HepG2 (cell line): ENCODE measurements around the gene MTMR6. TPM values are rescaled to one million over a fixed set of nuclear protein-coding genes. Genes with fewer than 3 reads are reported as not detected.

Experiments
- GABPA ChIP-seq, 2 experiments: IDR thresholded peaks; 2 replicates each; pipeline ENCODE4 v1.6.1; 2011 to 2016; ENCODE audit warnings: low read depth in 2 of 2, low read length in 1 of 2, missing biosample characterization in 1 of 2, missing genetic modification characterization in 1 of 2
- KAT7 ChIP-seq: IDR thresholded peaks from 2 replicates; pipeline ENCODE4 v1.6.1; 2018; ENCODE audit warnings: borderline replicate concordance, missing compliant biosample characterization
- KLF11 ChIP-seq: IDR thresholded peaks from 2 replicates; pipeline ENCODE4 v1.6.1; 2016; ENCODE audit warnings: missing compliant biosample characterization
- MTF1 ChIP-seq: sonication (generic); formaldehyde crosslinking; IDR thresholded peaks from 2 replicates; pipeline ENCODE4 v1.5.0; 2020; ENCODE audit warnings: missing genetic modification reagents
- MXD4 ChIP-seq: IDR thresholded peaks from 2 replicates; pipeline ENCODE4 v1.6.1; 2016; ENCODE audit warnings: mild to moderate bottlenecking, missing biosample characterization, missing genetic modification reagents
- MXI1 ChIP-seq: IDR thresholded peaks from 3 replicates; pipeline ENCODE4 v1.6.1; 2012; ENCODE audit warnings: low read depth, low read length, inconsistent platforms, borderline replicate concordance
- NR1H2 ChIP-seq: sonication (generic); formaldehyde crosslinking; IDR thresholded peaks from 2 replicates; pipeline ENCODE4 v1.8.1; 2022; ENCODE audit warnings: low read depth, missing genetic modification reagents, borderline replicate concordance
- NR2F2 ChIP-seq: IDR thresholded peaks from 2 replicates; pipeline ENCODE4 v1.6.1; 2012; ENCODE audit warnings: low read depth, inconsistent platforms, borderline replicate concordance
- PLSCR1 ChIP-seq: sonication (generic); formaldehyde crosslinking; IDR thresholded peaks from 2 replicates; pipeline ENCODE4 v1.5.0; 2020; ENCODE audit warnings: missing genetic modification reagents, mild to moderate bottlenecking, borderline replicate concordance
- SSRP1 ChIP-seq: IDR thresholded peaks from 2 replicates; pipeline ENCODE4 v1.6.1; 2016; ENCODE audit warnings: control low read depth
- STAG1 ChIP-seq: sonication (generic); formaldehyde crosslinking; IDR thresholded peaks from 2 replicates; pipeline ENCODE4 v1.4.0; 2020; ENCODE audit warnings: missing genetic modification reagents
- ZC3H4 ChIP-seq: sonication (generic); formaldehyde crosslinking; IDR thresholded peaks from 2 replicates; pipeline ENCODE4 v1.4.0; 2020; ENCODE audit warnings: missing genetic modification reagents, borderline replicate concordance
- ZNF124 ChIP-seq: sonication (generic); formaldehyde crosslinking; IDR thresholded peaks from 2 replicates; pipeline ENCODE4 v1.4.0; 2020; ENCODE audit warnings: missing genetic modification reagents
- ZNF18 ChIP-seq: sonication (generic); formaldehyde crosslinking; IDR thresholded peaks from 2 replicates; pipeline ENCODE4 v1.8.0; 2022; ENCODE audit warnings: mild to moderate bottlenecking, missing genetic modification reagents; ENCODE audit not compliant: insufficient replicate concordance
- ZNF275 ChIP-seq: sonication (generic); formaldehyde crosslinking; IDR thresholded peaks from 2 replicates; pipeline ENCODE4 v1.8.0; 2022; ENCODE audit warnings: missing genetic modification reagents, mild to moderate bottlenecking, inconsistent platforms, borderline replicate concordance
- ZNF292 ChIP-seq: sonication (generic); formaldehyde crosslinking; IDR thresholded peaks from 2 replicates; pipeline ENCODE4 v1.8.1; 2022; ENCODE audit warnings: mild to moderate bottlenecking, low read depth, missing genetic modification reagents, borderline replicate concordance
- ZNF333 ChIP-seq: sonication (generic); formaldehyde crosslinking; IDR thresholded peaks from 2 replicates; pipeline ENCODE4 v1.4.0; 2020; ENCODE audit warnings: mild to moderate bottlenecking, missing genetic modification reagents, borderline replicate concordance
- ZNF672 ChIP-seq: sonication (generic); formaldehyde crosslinking; IDR thresholded peaks from 2 replicates; pipeline ENCODE4 v1.8.1; 2022; ENCODE audit warnings: missing genetic modification reagents
- ZNF703 ChIP-seq: sonication (generic); formaldehyde crosslinking; IDR thresholded peaks from 2 replicates; pipeline ENCODE4 v1.5.1; 2020; ENCODE audit warnings: missing genetic modification reagents, mild to moderate bottlenecking, moderate library complexity, borderline replicate concordance
- ZNF713 ChIP-seq: sonication (generic); formaldehyde crosslinking; IDR thresholded peaks from 2 replicates; pipeline ENCODE4 v1.4.0; 2020; ENCODE audit warnings: mild to moderate bottlenecking, missing genetic modification reagents
- polyA plus RNA-seq, 8 experiments: library from polyadenylated mRNA; depleted of rRNA in 3 of 8; stranded (reverse) in 7 of 8; unstranded in 1 of 8; fragments of >200 nt; fragmentation: Illumina TruSeq in 4 of 8; extraction: Trizol in 4 of 8; gene quantifications; 2 replicates each; pipeline versions ENCODE4 v1.2.1 to v1.2.3, GENCODE V29; 2011 to 2016; ENCODE audit warnings: low read depth in 4 of 8, missing spikeins in 1 of 8, mixed read lengths in 1 of 8; ENCODE audit not compliant: insufficient read depth in 1 of 8
- total RNA-seq, 5 experiments: library from RNA; depleted of rRNA; stranded (reverse); fragments of >200 nt; fragmentation: Illumina TruSeq; extraction: Trizol; gene quantifications; 2 replicates each; pipeline ENCODE4 v1.2.3, GENCODE V29; 2016; ENCODE audit warnings: low read depth in 1 of 5
- TF ChIP-seq, protein P1 (sequence below): sonication (generic); formaldehyde crosslinking; IDR thresholded peaks from 2 replicates; pipeline ENCODE4 v1.4.0; 2020; ENCODE audit warnings: mild to moderate bottlenecking, missing genetic modification reagents, borderline replicate concordance

The MTMR6 gene
- total and polyA plus RNA-seq, 2 of the 13 experiments (the other 11 are each of a cell fraction or from before 2014, with no cell fraction given): 3.4 to 7.8 TPM

- TF ChIP-seq, protein P1, sequence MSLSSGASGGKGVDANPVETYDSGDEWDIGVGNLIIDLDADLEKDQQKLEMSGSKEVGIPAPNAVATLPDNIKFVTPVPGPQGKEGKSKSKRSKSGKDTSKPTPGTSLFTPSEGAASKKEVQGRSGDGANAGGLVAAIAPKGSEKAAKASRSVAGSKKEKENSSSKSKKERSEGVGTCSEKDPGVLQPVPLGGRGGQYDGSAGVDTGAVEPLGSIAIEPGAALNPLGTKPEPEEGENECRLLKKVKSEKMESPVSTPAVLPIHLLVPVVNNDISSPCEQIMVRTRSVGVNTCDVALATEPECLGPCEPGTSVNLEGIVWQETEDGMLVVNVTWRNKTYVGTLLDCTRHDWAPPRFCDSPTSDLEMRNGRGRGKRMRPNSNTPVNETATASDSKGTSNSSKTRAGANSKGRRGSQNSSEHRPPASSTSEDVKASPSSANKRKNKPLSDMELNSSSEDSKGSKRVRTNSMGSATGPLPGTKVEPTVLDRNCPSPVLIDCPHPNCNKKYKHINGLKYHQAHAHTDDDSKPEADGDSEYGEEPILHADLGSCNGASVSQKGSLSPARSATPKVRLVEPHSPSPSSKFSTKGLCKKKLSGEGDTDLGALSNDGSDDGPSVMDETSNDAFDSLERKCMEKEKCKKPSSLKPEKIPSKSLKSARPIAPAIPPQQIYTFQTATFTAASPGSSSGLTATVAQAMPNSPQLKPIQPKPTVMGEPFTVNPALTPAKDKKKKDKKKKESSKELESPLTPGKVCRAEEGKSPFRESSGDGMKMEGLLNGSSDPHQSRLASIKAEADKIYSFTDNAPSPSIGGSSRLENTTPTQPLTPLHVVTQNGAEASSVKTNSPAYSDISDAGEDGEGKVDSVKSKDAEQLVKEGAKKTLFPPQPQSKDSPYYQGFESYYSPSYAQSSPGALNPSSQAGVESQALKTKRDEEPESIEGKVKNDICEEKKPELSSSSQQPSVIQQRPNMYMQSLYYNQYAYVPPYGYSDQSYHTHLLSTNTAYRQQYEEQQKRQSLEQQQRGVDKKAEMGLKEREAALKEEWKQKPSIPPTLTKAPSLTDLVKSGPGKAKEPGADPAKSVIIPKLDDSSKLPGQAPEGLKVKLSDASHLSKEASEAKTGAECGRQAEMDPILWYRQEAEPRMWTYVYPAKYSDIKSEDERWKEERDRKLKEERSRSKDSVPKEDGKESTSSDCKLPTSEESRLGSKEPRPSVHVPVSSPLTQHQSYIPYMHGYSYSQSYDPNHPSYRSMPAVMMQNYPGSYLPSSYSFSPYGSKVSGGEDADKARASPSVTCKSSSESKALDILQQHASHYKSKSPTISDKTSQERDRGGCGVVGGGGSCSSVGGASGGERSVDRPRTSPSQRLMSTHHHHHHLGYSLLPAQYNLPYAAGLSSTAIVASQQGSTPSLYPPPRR (CRISPR knock-in tag): peak; percentile 45
- TF ChIP-seq SSRP1 (CRISPR knock-in tag) (no peak), ZNF292 (CRISPR knock-in tag) (0 out of 2 replicates have a peak, but pooled peaks have one; percentile 46), ZNF713 (no peak), ZNF124 (CRISPR knock-in tag) (no peak; the same call in 1 of the 2 replicates), KAT7 (CRISPR knock-in tag) (0 out of 2 replicates have a peak, but pooled peaks have one; percentile 40), MXI1 (peak; percentile 76; the same call in 1 of the 3 replicates), ZNF672 (CRISPR knock-in tag) (no peak), ZNF703 (CRISPR knock-in tag) (no peak), MTF1 (CRISPR knock-in tag) (no peak), ZNF275 (no peak), PLSCR1 (CRISPR knock-in tag) (no peak), STAG1 (no peak), ZC3H4 (no peak), GABPA (IDR thresholded peaks at IDR 0.05; ENCODE audit: low read depth, low read length) (peak; percentile 76), GABPA (CRISPR knock-in tag; IDR thresholded peaks at IDR 0.05; ENCODE audit: low read depth) (peak; percentile 92), ZNF18 (CRISPR knock-in tag) (no peak), MXD4 (CRISPR knock-in tag) (0 out of 2 replicates have a peak, but pooled peaks have one; percentile 25), NR2F2 (no peak), ZNF333 (CRISPR knock-in tag) (0 out of 2 replicates have a peak, but pooled peaks have one; percentile 47), KLF11 (CRISPR knock-in tag) (0 out of 2 replicates have a peak, but pooled peaks have one; percentile 55), NR1H2 (CRISPR knock-in tag) (0 out of 2 replicates have a peak, but pooled peaks have one; percentile 25)
Observed at GRCh38 chr13:25301347-25302113, 14.2 kb upstream of the MTMR6 start, which contains the start of gene NUP58 (continued).
